Tongue (tissue), 2 donors: Measurements from ENCODE around the gene ZNF598. TPM values are rescaled to one million over a fixed set of nuclear protein-coding genes. Genes with fewer than 3 reads are reported as not detected.

Experiments
- DNase-seq: peaks from one replicate; pipeline ENCODE4 v3.0.0-alpha.2; 2015
- total RNA-seq: library from RNA; depleted of rRNA; stranded (reverse); fragments of >200 nt; gene quantifications from one replicate; pipeline ENCODE4 v1.2.3, GENCODE V29; 2014

Gene ZNF598
- total RNA-seq, 1 donor from 2014 or later, result 15.2 TPM

DNA sequence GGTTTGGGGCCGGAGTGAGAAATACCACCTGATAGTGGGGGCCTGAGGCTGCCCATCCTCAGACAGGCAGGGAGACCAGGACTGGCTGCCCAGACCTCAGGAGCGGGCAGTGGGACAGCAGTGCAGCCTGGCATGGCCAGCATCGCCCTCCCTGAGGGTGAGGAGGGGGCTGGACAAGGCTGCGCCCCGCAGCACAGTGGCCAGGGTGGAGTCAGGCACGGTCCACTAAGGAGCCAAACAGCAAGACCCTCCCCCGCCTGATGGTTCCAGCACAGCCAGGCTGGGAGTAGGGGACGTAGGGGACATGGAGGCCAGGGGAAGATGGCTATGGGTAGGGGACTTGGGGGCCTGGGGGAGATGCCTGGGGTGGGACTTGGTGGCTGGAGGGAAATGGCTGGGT lies 3.3 kb downstream of the ZNF598 start:
- DNase-seq, result no peak

DNA sequence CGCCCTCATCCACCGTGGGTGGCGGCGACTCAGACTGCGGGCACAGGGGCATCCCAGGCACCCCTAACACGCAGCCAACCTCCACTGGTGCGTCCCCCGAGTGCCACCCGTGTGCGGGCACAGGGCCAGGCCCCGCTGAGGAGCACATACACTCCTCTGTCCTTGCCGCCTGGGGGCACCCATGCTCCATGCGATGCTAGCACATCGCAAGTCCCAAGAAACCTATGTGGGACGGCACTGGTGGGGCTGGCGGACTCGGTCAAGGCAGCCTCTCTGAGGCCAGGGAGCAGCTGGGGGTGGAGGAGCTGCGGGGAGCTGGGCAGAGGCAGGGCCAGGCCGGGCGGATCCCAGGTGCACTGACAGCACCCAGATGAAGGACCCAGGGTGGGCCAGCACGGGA lies 4.0 kb downstream of the ZNF598 start:
- DNase-seq, result no peak

DNA sequence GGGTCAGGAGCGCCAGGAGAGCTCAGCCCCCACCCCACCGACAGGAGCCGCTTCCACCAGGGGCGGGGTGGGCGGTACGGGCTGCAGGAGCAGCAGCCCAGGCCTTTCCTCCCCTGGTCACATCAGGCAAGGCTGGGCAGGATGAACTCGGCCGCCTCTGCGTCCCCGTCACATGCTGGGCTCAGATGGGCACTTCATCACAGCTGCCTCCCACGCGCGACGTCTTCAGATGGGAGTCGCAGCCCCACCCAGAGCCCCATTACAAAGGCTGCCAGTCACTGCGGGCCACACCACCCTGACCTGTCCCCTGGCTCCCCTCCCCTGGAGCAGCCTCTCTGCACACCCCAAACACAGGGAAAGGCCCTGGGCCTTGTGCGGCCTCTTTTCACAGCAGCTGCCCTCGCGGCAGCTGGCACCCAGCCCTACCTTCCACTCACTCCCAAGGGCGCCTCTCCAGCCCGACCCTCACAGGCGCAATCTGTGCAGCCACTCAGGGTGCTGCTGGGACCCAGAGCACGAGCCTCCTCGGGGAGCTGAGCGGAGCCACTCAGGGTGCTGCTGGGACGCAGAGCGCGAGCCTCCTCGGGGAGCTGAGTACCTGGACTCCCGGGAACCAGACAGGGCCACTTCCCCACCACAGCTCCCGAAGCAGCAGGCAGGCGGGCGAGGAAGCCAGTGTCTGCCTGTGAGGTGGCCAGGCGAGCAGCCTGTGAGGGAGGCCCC lies 4.7 kb downstream of the ZNF598 start:
- peak; percentile 39 for DNase-seq

DNA sequence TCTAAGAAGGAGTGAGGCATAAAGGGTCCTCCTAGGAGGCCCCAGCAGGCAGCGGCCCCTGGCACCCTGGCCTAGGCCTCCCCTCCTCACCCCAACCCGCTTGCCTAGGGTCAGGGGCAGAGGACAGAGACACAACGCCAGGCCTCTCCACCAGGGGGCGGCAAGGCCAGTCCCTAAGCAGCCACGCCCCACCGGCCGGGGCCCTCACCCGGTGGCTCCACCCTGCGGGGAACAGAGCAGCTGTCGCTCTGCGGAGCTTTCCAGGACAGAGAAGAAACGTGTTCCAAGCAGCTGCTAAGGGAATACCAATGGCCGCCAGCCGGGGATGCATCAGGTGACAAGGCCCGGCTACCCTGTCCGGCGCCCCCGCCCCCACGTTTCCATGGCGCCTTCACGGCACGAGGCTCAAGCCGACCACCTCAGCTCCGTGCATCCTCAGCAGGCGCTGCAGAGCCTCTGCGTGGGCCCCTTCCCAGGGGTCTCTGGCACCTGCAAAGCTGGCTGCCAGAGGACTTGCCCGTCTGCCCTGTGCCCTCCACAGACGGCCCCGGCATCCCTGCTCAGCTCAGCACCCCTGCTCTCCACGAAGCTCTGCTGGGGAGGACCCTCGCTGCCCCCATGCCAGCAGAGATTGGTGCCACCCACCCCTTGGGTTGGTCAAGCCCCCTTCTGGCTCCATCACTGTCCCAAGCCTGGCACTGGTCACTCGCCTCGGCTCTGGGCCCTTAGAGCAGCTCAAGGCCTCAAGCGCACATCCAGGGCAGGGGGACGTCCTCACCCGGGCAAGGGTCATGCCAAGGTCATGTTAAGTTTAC lies 5.6 kb downstream of the ZNF598 start:
- peak; percentile 97 for DNase-seq

DNA sequence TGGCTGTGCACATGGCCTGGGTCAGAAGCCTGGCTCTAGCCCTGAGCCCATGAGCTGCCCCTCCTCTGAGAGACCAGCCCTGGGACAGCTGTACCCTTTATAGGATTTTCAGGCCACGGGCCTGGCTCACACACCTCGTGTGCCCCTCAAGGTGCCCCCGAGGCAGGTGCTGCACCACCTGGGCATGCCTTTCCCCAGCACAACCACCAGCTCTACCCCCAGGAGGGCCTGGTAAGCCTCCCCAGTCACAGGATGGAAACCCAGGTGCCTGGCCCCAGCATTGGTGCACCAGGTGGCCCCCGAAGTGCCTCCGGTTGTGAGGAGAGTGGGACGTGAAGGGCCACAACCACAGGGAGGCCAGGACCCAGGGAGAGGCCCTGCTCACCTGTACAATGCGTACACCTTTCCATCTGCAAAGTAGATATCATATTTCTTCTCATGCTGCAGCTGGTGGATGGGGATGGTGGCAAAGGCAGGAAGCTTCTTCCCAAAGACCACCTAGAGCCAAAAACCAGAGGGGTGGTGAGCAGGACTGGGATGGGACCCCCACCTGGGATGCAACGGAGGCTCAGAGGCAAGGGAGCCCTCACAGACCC lies 6.3 kb downstream of the ZNF598 start:
- DNase-seq, result no peak

DNA sequence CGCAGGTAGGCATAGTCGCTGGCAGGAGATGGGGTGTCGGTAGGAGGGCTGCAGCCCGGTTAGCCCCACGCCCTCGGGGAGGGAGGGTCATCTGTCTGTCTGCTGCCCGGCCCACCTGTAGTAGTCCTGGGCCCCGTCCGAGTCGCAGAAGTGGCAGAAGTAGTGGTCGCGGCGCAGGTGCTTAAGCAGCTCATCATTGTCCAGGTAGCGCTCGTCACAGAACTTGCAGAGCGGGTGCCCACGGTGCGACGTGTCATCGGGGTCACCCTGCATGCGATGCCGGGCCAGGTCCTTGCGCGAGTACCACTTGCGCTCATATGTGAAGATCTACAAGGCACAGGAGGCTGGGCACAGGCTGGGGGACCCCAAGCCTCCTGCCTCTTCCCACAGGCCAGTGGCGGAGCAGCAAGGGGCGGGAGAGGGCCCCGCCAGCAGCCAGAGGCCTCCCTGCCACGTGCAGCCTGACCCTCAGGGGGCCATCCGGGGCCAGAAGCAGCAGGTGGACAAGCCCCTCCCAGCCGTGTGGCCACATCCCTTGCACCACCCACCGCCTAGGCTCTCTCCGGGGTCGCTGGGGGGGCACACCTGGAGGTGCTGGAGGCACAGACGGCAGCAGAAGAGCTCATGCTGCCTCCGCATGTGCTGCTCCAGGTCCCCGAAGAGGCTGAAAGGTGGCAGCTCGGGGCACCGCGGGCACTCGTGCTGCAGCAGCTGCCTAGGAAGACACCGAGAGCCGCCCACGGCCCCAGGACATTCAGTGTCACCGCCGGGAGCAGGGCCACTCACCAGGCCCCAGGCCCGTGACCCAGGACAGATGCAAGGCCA lies 7.0 kb downstream of the ZNF598 start:
- DNase-seq, result peak; percentile 14

DNA sequence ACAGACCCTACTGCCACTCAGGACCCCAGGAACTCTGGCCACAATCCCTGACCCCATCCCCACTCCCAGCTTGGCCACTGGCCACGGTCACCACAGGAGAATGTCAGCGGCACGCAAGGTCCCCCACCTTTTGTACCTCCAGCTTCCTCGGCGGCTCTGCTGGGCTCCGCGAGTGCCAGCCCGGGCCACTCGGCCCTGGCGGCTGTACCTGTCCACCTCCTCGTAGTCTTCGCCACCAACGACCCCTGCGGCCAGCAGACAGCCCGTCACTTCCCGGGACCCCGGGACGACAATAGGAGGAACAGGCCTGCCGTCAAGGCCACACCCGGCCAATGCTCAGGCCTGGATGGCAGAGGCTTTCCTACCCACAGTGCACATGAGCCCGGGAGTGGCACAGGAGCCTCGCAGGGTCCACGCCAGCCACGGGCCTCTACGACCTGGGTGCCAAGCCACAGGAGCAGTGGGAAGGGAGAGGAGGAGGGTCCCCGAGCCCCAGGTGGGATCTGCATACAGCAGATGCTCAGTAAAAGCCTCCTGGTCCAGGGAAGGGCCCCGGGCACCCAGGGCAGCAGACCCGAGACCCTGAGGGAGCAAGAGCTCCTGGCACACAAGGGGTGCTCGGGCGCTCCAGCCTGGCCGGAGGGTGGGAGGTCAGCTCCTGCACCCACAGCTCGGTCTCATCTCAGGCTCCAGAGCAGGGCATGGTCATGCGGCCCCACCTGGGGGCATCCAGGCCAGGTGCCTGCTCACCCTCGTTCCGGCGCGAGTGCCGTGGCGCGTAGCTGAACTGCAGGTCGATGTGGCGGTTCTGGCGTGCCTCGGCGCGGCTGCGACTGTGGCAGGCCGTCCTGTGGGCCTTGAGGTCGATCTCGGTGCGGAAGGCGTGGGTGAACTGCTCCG lies 7.9 kb downstream of the ZNF598 start:
- no peak for DNase-seq

DNA sequence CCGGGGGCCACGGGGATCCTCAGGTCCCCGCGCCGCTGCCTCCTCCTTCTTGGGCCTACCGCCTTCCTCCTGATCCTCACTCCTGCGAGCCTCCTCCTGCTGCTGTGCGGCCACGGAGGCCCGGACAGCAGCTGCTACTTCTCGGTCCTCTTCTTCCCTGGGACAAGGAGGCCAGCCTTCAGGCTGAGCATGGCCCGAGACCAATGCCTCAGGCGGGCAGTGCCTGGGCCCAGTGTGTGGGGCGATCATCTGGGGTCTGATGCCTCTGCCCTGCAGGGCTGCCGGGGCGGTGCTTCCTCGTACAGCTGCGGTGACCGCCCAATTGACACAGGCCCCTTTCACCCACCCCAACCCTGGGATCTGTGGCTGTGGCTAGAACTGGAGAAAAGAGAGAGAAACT lies 8.6 kb downstream of the ZNF598 start:
- no peak for DNase-seq

DNA sequence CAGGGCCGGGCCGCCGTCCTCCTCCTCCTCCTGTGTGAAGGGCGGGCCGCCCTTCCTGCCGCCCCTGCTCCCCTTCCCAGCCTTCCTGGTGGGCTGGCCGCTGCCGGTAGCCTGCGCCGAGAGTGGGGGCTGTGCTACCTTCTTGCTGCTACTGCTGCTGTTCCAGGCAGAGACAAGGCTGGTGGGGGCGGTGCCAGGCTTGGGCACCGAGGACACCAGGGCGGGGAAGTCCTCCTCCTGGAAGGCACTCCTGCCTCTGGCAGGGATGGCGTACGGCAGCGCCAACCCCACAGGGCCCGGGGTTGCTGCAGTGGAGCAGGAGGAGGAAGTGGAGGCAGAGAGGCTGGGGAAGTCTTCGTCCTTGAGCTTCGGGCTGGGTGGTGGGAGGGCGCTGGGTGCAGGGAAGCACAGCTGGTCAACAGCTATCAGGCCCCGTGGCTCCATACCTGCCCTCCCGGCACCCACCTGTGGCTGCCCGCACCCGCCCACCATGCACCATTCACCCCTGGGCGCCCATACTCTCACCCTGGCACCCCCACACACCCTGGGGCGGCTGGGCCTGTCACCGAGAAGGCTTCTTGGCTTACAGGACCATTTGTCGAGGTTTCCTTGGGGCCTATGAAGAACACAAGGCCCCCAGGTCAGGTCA lies 9.6 kb downstream of the ZNF598 start:
- no peak for DNase-seq

DNA sequence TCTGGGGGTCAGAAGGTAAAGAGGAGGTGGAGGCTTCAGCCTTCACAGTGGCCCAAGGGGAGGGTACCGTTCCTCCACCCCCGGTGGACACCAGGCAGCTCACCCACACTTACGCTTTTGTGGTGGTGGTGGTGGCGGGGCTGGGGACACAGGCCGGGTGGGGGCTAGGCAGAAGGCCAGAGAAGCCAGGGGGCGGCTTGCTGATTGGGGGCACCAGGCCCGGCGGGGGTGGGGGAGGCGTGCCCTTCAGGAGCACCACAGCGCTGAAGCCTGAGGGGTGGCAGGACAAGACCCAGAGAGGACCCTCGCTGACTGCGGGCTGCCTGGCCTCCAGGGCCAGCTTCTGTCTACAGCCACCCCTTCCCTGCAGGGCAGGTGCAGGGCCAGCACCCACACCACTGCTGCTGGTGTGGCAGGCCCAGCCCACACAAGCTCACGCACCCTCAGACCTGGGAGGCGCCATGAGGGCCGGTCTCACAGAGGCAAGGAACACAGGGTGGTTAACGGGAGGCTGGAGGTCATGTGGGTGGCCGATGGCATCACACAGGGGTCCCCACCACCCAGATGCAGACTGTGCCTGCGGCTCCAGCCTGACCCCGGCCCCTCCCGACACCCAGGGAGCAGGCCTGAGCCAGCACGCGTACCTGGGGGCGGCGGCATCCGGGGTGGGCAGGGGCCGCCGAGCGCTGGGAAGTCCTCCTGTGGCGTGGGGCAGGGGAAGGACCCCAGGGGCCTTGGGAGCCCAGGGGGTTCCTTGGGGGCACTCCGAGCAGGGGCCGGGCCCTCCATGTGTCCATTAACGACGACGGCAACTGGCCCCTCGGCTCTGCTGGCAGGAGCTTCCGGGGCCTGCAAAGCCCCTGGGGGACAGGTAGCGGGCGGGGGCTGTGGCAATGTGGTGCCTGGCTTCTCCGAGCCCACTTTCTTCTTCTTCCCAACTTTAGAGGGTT lies 10.5 kb downstream of the ZNF598 start:
- DNase-seq, result no peak

DNA sequence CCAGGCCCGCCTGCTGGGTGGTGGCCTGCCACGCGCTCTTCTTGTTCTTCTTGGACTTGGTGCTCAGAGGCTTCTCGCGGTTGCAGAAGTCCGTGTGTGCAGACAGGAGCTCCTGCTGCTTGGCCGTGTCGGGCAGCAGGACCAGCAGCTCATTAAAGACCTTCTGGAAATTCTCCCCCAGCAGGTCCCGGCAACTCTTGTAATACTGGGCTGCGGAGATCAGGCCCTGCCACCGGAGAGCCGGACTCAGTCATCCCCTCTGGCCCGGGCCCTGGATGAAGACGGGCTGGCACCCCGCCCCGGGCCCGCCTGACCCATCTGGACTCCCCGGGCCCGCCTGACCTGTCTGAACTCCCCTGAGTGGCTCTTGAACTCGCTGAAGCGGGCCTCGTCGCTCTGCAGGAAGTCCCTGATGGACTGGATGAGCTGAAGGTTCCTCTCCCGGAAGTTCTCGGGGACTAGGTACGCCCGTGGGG lies 11.2 kb downstream of the ZNF598 start:
- no peak for DNase-seq

DNA sequence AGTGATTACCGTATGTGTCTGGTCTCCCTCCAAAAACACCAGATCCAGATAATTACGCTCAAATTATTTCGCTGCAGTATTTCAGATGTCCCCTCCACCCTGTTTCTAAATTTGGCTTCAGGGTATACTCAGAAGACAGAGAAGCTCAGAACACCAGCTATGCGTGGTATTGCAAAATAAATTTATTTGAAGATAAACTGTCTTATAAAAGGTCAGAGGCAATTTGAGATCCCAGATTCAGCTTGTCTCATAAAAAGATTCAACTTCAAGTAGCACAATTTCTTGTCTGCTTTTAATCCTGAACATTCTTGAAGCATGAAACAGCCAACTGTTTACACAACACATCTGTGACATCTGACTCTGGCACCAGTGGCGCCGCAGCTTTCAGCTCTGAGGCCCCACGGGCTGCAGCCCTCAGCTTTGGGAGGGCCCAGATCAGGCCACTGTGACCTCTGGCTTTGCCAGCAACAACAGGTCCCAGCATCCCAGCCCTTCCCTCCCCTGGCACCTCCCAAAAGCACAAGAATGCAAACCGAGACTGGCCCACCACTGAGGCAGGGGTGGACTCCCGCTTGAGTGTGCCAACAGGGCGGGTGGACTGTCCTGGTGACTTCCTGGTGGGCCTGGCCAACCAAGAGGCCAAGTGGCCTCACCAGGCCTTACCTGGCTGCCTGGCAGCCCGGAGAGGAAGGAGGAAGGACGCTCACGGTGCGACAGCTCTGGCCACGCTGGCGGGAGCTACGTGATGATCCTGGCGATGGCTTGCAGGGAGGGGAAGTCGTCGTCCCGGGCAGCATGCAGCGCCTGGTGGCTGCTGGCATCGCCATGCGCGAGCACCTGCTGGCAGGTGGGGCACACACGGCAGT lies 11.9 kb downstream of the ZNF598 start:
- DNase-seq, result peak; percentile 31

DNA sequence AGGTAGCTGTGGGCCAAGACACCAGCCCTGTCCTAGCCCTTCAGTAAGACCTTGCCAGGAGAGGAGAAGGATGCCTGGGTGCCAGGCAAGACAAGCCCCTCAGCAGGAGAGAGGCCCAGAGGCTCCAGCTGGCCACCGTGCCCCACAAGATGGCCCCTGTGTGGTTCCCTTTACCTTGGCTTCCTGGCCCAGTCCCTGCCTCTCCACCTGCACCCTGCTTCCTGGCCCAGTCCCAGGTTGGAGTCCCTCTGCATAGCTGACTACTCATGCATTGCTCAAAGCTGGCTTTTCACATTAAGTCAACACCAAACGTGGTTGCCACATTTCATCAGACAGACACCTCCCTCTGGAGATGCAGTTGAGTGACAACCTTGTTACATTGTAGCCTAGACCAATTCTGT lies 15.9 kb downstream of the ZNF598 start:
- DNase-seq, result no peak

DNA sequence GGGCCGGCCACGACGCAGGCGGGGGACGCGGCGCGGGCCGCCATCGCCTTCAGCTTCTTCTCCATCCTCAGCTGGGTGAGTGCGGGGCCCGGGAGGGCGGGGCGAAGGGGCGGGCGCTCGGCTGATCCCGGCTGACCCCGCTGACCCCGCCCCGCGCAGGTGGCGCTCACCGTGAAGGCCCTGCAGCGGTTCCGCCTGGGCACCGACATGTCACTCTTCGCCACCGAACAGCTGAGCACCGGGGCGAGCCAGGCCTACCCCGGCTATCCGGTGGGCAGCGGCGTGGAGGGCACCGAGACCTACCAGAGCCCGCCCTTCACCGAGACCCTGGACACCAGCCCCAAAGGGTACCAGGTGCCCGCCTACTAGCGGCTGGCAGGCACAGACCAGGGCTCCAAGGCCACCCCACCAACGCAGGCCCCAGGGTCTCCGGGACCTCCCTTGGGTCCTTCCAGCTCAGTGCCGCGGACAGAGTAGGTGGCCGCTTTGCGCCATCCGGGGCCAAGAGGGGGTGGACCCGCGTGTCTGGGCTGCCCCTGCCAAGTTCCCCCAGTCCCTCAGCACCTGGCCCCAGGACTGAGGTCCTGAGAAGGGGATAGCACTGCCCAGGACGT lies 16.8 kb downstream of the ZNF598 start:
- DNase-seq, result peak; percentile 13

DNA sequence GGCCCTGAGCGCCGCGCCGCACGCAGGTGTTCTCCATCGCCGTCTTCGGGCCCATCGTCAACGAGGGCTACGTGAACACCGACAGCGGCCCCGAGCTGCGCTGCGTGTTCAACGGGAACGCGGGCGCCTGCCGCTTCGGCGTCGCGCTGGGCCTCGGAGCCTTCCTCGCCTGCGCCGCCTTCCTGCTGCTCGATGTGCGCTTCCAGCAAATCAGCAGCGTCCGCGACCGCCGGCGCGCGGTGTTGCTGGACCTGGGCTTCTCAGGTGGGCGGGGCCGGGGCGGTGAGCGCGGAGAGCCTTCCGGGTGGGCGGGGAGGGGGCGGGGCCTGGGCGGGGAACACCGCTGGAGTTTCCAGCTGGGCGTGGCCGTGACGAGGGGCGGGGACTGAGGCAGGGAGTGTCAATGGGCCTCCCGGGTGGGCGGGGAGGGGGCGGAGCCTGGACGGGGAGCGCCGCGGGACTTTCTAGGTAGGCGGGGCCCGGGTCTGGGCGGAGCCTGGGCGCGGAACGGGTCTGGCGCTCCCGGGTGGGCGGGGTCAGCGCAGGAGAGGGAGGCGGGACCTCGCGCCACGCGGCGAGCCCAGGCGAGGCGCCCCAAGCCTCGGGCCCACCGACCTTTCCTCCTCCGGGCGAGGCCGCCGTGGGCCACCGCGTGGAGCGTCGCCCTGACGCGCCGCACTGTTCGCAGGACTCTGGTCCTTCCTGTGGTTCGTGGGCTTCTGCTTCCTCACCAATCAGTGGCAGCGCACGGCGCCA lies 17.5 kb downstream of the ZNF598 start:
- peak; percentile 96 for DNase-seq

DNA sequence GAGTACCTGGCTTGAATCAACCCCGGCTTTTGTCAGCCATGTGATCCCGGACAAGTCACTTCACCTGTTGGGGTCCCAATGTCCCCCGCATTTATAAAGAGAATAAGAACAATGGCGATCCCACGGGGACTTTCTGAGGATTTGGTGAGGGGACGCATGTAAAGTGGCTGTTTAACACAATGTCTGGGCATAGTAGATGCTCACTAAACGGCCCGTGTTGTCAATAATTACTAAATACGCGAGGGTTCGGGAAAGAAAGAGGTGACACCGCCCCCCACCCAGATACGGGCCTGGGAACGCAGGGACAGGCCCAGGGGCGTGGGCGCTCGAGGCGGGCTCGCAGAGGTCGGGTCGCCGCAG lies 18.1 kb downstream of the ZNF598 start:
- DNase-seq, result no peak

DNA sequence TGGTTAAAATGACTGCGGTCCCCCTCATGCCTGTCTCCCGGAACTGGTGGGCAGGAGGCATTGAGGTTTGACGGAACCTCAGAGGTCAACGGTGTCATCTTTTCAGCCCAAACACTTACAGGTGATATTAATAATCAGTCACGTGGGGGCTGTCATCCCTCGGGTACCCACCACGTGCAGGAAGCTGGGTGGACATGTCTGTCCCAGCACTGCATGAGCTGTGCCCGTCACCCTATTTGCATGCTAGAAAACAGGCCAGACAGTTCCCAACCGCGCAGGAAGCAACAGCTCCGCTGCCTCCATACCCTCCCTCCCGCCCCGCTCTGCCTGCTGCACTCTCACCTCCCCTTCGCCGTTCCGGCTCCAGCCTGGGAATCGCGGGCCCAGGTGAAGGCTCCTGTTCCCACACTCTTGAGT lies 18.5 kb downstream of the ZNF598 start:
- peak; percentile 11 for DNase-seq
